GM10266 (cell line): ENCODE data around the gene ZC2HC1C.

Source experiments
- DNase-seq: peaks from one replicate; pipeline ENCODE4 v3.0.0; 2012; ENCODE audit errors: extremely low spot score
- CTCF ChIP-seq: IDR thresholded peaks from 2 replicates; pipeline ENCODE4 v1.5.1; 2012; ENCODE audit warnings: mild to moderate bottlenecking, low read depth; ENCODE audit not compliant: control insufficient read depth, insufficient read depth; ENCODE audit errors: missing control alignments

The ZC2HC1C gene

GRCh38 chr14:75107186-75107585 is 37.7 kb downstream of the ZC2HC1C start:
- TF ChIP-seq CTCF = no peak
- no peak for DNase-seq

- TF ChIP-seq CTCF = no peak
- no peak for DNase-seq
Measured at GRCh38 chr14:75109877-75110276, 40.4 kb downstream of the ZC2HC1C start.

GRCh38 chr14:75113932-75114539 is 44.6 kb downstream of the ZC2HC1C start:
- DNase-seq = no peak
- no peak for TF ChIP-seq CTCF

- no peak for DNase-seq
- no peak for TF ChIP-seq CTCF
Measured at GRCh38 chr14:75119056-75119455, 49.6 kb downstream of the ZC2HC1C start.

- TF ChIP-seq CTCF = no peak
- no peak for DNase-seq
Measured at GRCh38 chr14:75120541-75121291, 51.3 kb downstream of the ZC2HC1C start.

- TF ChIP-seq CTCF = no peak
- DNase-seq = no peak
Measured at GRCh38 chr14:75121552-75121951, 52.1 kb downstream of the ZC2HC1C start.

GRCh38 chr14:75123991-75124390 is 54.5 kb downstream of the ZC2HC1C start:
- DNase-seq = no peak
- TF ChIP-seq CTCF = no peak
